ENCODE measurements around the gene C14orf180. TPM values are rescaled to one million over a fixed set of nuclear protein-coding genes. Genes with fewer than 3 reads are reported as not detected.

The C14orf180 gene
- total and polyA plus RNA-seq, 4 experiments from 2014 or later, result not detected

DNA sequence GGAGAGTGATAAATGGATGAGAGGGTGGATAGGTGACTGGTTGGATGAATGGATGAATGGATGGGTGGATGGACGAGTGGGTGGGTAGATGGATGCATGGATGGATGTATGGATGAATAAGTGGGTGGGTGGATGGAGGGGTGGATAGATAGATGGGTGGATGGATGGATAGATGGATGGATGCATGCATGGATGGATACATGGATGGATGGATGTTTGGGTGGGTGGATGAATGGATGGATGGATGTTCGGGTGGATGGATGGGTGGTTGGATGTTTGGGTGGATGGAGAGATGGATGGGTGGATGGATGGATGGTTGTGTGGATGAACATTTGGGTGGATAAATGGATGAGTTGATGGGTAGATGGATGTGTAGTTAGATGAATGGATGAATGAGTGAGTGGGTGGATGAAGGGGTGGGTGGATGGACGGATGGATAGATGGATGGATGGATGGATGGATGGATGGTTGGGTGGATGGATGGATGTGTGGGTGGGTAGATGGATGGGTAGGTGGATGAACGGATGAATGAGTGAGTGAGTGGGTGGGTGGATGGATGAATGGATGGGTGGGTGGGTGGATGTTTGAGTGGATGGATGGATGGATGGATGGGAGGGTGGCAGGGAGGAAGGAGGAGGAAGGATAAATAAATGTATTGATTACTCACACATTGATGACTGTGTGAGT lies 34.7 kb downstream of the C14orf180 start:
- H3K9me3 Mint-ChIP-seq, result peaks cover 0 to 3% (median under 1%) of the 10 kb centered on the region in 8 donors
- intact Hi-C loops (cut with micrococcal nuclease), result no loop called here
- Histone ChIP-seq H3K9me3 (ENCODE audit: control insufficient read depth in 1 of 2, low read length in 2 of 2) (no peaks in the 10 kb centered on the region), H3K4me1 (ENCODE audit: insufficient read depth, low read length) (no peaks in the 10 kb centered on the region), H3K4me3 (ENCODE audit: low read length in 2 of 2) (no peak overlapping the region), H3K27me3 (ENCODE audit: insufficient read depth, low read length) (peaks cover 12% of the 10 kb centered on the region), H3K27ac (ENCODE audit: low read depth, low read length) (no peak overlapping the region), H3K36me3 (ENCODE audit: insufficient read depth, low read length) (no peaks in the 10 kb centered on the region)
- no peak for DNase-seq
- no peak overlapping the region for H3K27ac Mint-ChIP-seq
- POLR2A ChIA-PET (ENCODE audit: partially characterized antibody), result no interaction called here
- H3K4me1 Mint-ChIP-seq, result peaks cover 0 to 2% (median 0%) of the 10 kb centered on the region in 4 donors
- H3K4me3 Mint-ChIP-seq, result no peak overlapping the region
- peaks cover 25 to 50% of the 10 kb centered on the region in 2 donors for H3K27me3 Mint-ChIP-seq
- CTCF ChIA-PET (ENCODE audit: partially characterized antibody), result no interaction called here
- no peaks in the 10 kb centered on the region for H3K36me3 Mint-ChIP-seq

GRCh38 chr14:104624939-104625338 lies 45.4 kb downstream of the C14orf180 start:
- H3K27ac Mint-ChIP-seq, result no peak overlapping the region
- intact Hi-C loops (cut with micrococcal nuclease), result no loop called here
- peaks cover 4 to 41% (median 29%) of the 10 kb centered on the region in 8 donors for H3K9me3 Mint-ChIP-seq
- ChIA-PET POLR2A (ENCODE audit: partially characterized antibody) (no interaction called here), CTCF (ENCODE audit: partially characterized antibody) (no interaction called here)
- Histone ChIP-seq H3K4me1 (ENCODE audit: insufficient read depth, low read length) (no peaks in the 10 kb centered on the region), H3K27me3 (ENCODE audit: insufficient read depth, low read length) (peaks cover 5% of the 10 kb centered on the region), H3K9me3 (ENCODE audit: control insufficient read depth in 1 of 2, low read length in 2 of 2) (peaks cover 0 to 5% of the 10 kb centered on the region in 2 donors), H3K36me3 (ENCODE audit: insufficient read depth, low read length) (no peaks in the 10 kb centered on the region), H3K4me3 (ENCODE audit: low read length in 2 of 2) (no peak overlapping the region), H3K27ac (ENCODE audit: low read depth, low read length) (no peak overlapping the region)
- peaks cover 5 to 13% of the 10 kb centered on the region in 2 donors for H3K36me3 Mint-ChIP-seq
- peaks cover 22 to 30% of the 10 kb centered on the region in 2 donors for H3K27me3 Mint-ChIP-seq
- no peak for DNase-seq
- H3K4me3 Mint-ChIP-seq, result no peak overlapping the region
- no peaks in the 10 kb centered on the region for H3K4me1 Mint-ChIP-seq

- ChIA-PET POLR2A (ENCODE audit: partially characterized antibody) (no interaction called here), CTCF (ENCODE audit: partially characterized antibody) (no interaction called here)
- no peaks in the 10 kb centered on the region for H3K4me1 Mint-ChIP-seq
- Histone ChIP-seq H3K4me1 (ENCODE audit: insufficient read depth, low read length) (no peaks in the 10 kb centered on the region), H3K9me3 (ENCODE audit: control insufficient read depth in 1 of 2, low read length in 2 of 2) (peaks cover 0 to 5% of the 10 kb centered on the region in 2 donors), H3K36me3 (ENCODE audit: insufficient read depth, low read length) (no peaks in the 10 kb centered on the region), H3K27ac (ENCODE audit: low read depth, low read length) (no peak overlapping the region), H3K27me3 (ENCODE audit: insufficient read depth, low read length) (no peaks in the 10 kb centered on the region), H3K4me3 (ENCODE audit: low read length in 2 of 2) (no peak overlapping the region)
- H3K36me3 Mint-ChIP-seq, result peaks cover 3 to 4% of the 10 kb centered on the region in 2 donors
- H3K27ac Mint-ChIP-seq, result no peak overlapping the region
- DNase-seq, result no peak
- H3K9me3 Mint-ChIP-seq, result peaks cover 4 to 20% (median 15%) of the 10 kb centered on the region in 8 donors
- intact Hi-C loops (cut with micrococcal nuclease), result no loop called here
- no peak overlapping the region for H3K4me3 Mint-ChIP-seq
- peaks cover 7 to 10% of the 10 kb centered on the region in 2 donors for H3K27me3 Mint-ChIP-seq
These were observed 53.2 kb downstream of the C14orf180 start for GRCh38 chr14:104632781-104633180.

- peaks cover 0 to 5% of the 10 kb centered on the region in 2 donors for H3K9me3 ChIP-seq (ENCODE audit: control insufficient read depth in 1 of 2, low read length in 2 of 2)
- ChIA-PET POLR2A (ENCODE audit: partially characterized antibody) (no interaction called here), CTCF (ENCODE audit: partially characterized antibody) (no interaction called here)
- H3K4me3 ChIP-seq (ENCODE audit: low read length in 2 of 2), result no peak overlapping the region
- DNase-seq, result no peak
- H3K27me3 Mint-ChIP-seq, result peaks cover 10 to 15% of the 10 kb centered on the region in 2 donors
- H3K27ac Mint-ChIP-seq, result no peak overlapping the region
- intact Hi-C loops (cut with micrococcal nuclease), result no loop called here
- H3K9me3 Mint-ChIP-seq, result peaks cover 3 to 13% (median 8%) of the 10 kb centered on the region in 8 donors
- no peaks in the 10 kb centered on the region for H3K27me3 ChIP-seq (ENCODE audit: insufficient read depth, low read length)
- no peak overlapping the region for H3K27ac ChIP-seq (ENCODE audit: low read depth, low read length)
- no peaks in the 10 kb centered on the region for H3K36me3 ChIP-seq (ENCODE audit: insufficient read depth, low read length)
- no peaks in the 10 kb centered on the region for H3K4me1 ChIP-seq (ENCODE audit: insufficient read depth, low read length)
- H3K36me3 Mint-ChIP-seq, result peaks cover 3 to 4% of the 10 kb centered on the region in 2 donors
- no peak overlapping the region for H3K4me3 Mint-ChIP-seq
- H3K4me1 Mint-ChIP-seq, result no peaks in the 10 kb centered on the region
These were observed 53.9 kb downstream of the C14orf180 start for GRCh38 chr14:104633276-104634137.

DNA sequence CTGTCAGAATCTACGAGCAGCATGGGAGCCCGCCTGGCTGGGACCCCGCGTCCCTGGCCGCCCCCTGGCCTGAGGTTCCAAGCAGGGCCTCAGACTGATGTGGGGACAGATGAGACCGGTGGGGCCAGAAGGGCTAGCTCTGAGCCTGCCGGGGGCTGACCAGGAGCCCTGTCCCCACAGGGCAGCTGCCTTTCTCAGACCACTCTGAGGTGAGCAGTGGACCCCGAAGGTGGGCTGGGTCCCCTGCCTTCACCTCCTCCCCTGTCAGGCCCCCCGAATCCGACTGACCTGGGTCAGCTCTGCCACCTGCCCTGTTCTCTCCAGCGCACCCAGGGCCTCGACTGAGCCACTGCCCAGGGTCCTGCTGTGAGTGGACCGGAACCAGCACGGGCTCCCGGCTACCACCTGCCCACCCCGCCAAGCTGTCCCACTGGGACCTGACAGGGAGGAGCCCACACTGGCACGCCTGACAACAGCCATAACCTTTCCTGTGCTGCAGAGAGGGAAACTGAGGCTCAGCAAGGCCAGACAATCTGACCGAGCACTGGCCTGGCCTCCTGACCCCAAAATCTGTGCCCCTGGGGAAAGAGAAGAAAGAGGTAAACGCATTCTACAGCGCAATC lies 54.7 kb downstream of the C14orf180 start:
- H3K9me3 Mint-ChIP-seq, result peaks cover 0 to 7% (median 3%) of the 10 kb centered on the region in 8 donors
- intact Hi-C loops (cut with micrococcal nuclease), result no loop called here
- Histone ChIP-seq H3K4me3 (ENCODE audit: low read length in 2 of 2) (no peak overlapping the region), H3K9me3 (ENCODE audit: control insufficient read depth in 1 of 2, low read length in 2 of 2) (peaks cover 0 to under 1% of the 10 kb centered on the region in 2 donors), H3K36me3 (ENCODE audit: insufficient read depth, low read length) (no peaks in the 10 kb centered on the region), H3K4me1 (ENCODE audit: insufficient read depth, low read length) (no peaks in the 10 kb centered on the region), H3K27ac (ENCODE audit: low read depth, low read length) (no peak overlapping the region), H3K27me3 (ENCODE audit: insufficient read depth, low read length) (no peaks in the 10 kb centered on the region)
- ChIA-PET POLR2A (ENCODE audit: partially characterized antibody) (no interaction called here), CTCF (ENCODE audit: partially characterized antibody) (interaction anchor here (1.5 kb wide), 1 partner anchor 495 kb away, joined by 3 read pairs; no protein-coding TSS in a partner anchor)
- no peak overlapping the region for H3K27ac Mint-ChIP-seq
- H3K4me3 Mint-ChIP-seq, result no peak overlapping the region
- DNase-seq, result no peak
- H3K27me3 Mint-ChIP-seq, result peaks cover 12 to 14% of the 10 kb centered on the region in 2 donors
- H3K36me3 Mint-ChIP-seq, result peaks cover 0 to under 1% of the 10 kb centered on the region in 2 donors
- H3K4me1 Mint-ChIP-seq, result no peaks in the 10 kb centered on the region

- no peak for DNase-seq
- H3K9me3 Mint-ChIP-seq, result no peaks in the 10 kb centered on the region
- Histone ChIP-seq H3K36me3 (ENCODE audit: insufficient read depth, low read length) (no peaks in the 10 kb centered on the region), H3K4me3 (ENCODE audit: low read length in 2 of 2) (no peak overlapping the region), H3K27ac (ENCODE audit: low read depth, low read length) (no peak overlapping the region), H3K9me3 (ENCODE audit: control insufficient read depth in 1 of 2, low read length in 2 of 2) (no peaks in the 10 kb centered on the region), H3K27me3 (ENCODE audit: insufficient read depth, low read length) (no peaks in the 10 kb centered on the region), H3K4me1 (ENCODE audit: insufficient read depth, low read length) (no peaks in the 10 kb centered on the region)
- no peaks in the 10 kb centered on the region for H3K36me3 Mint-ChIP-seq
- intact Hi-C loops (cut with micrococcal nuclease), result no loop called here
- CTCF ChIA-PET (ENCODE audit: partially characterized antibody), result interaction anchor here (1.5 kb wide), 1 partner anchor 495 kb away, joined by 3 read pairs; no protein-coding TSS in a partner anchor
- H3K27ac Mint-ChIP-seq, result no peak overlapping the region
- POLR2A ChIA-PET (ENCODE audit: partially characterized antibody), result no interaction called here
- H3K4me1 Mint-ChIP-seq, result no peaks in the 10 kb centered on the region
- no peak overlapping the region for H3K4me3 Mint-ChIP-seq
- peaks cover 12 to 14% of the 10 kb centered on the region in 2 donors for H3K27me3 Mint-ChIP-seq
These were observed 55.5 kb downstream of the C14orf180 start for GRCh38 chr14:104634886-104635570.
